ENCODE data around the gene MAGIX. TPM values are rescaled to one million over a fixed set of nuclear protein-coding genes. Genes with fewer than 3 reads are reported as not detected.
A peak's percentile ranks its signal among the peaks of the same experiment; 100 is the strongest.

The MAGIX gene
- polyA plus RNA-seq, 3 donors, result 1.1 to 2.0 (median 1.5) TPM

- no peak overlapping the region for H3K9ac ChIP-seq (ENCODE audit: insufficient read depth, low read length, poor library complexity, severe bottlenecking)
- H3K4me1 Mint-ChIP-seq, result peaks cover 20% of the 10 kb centered on the region
- H3K9me3 Mint-ChIP-seq, result peaks cover 0 to 9% (median 5%) of the 10 kb centered on the region in 7 donors
- H3K36me3 Mint-ChIP-seq, result no peaks in the 10 kb centered on the region
- no peak overlapping the region for H2AFZ ChIP-seq (ENCODE audit: insufficient read depth, low read depth, low read length, poor library complexity, severe bottlenecking)
- no peak overlapping the region for H3K4me2 ChIP-seq (replicated peaks; ENCODE audit: extremely low read depth, low read length, poor library complexity, severe bottlenecking)
- peak overlapping the region in 1 of 7 donors; percentile 19 for H3K27ac Mint-ChIP-seq
- H3K4me3 Mint-ChIP-seq, result no peak overlapping the region
- intact Hi-C loops (cut with micrococcal nuclease), result no loop called here
- H4K20me1 ChIP-seq (ENCODE audit: insufficient read depth, low read length), result no peaks in the 10 kb centered on the region
- H3K4me1 ChIP-seq (ENCODE audit: control insufficient read depth in 1 of 2, insufficient read depth in 2 of 2, low read length in 2 of 2), result peaks cover 15 to 20% of the 10 kb centered on the region in 2 donors
- no peaks in the 10 kb centered on the region for H3K36me3 ChIP-seq (replicated peaks in 1 of 2; ENCODE audit: control insufficient read depth in 1 of 2, insufficient read depth in 2 of 2, low read length in 2 of 2)
- no peak for TF ChIP-seq CTCF (IDR thresholded peaks at IDR 0.05)
- H3K27ac ChIP-seq (ENCODE audit: low read depth in 1 of 2, low read length in 2 of 2), result no peak overlapping the region
- no peaks in the 10 kb centered on the region for H3K9me3 ChIP-seq (replicated peaks in 1 of 2; ENCODE audit: control insufficient read depth in 1 of 2, insufficient read depth in 1 of 2, low read length in 2 of 2)
- no peaks in the 10 kb centered on the region for H3K79me2 ChIP-seq (ENCODE audit: insufficient read depth, low read length)
- WGBS (ENCODE audit: insufficient coverage), result 90% methylated on average over 15 of the region's 25 CpGs
- H3K27me3 ChIP-seq (ENCODE audit: control insufficient read depth in 2 of 2, insufficient read depth in 2 of 2, low read length in 2 of 2), result no peaks in the 10 kb centered on the region
- no peak for DNase-seq
- H3K4me3 ChIP-seq (replicated peaks in 1 of 3; ENCODE audit: low read depth in 2 of 3, low read length in 3 of 3), result no peak overlapping the region
- H3K27me3 Mint-ChIP-seq (ENCODE audit: low read depth in 3 of 3), result peaks cover 0 to 2% (median 0%) of the 10 kb centered on the region in 3 donors
Measured at GRCh38 chrX:49157194-49157593, 5.4 kb upstream of the MAGIX start.

GRCh38 chrX:49160908-49161307 is 1.6 kb upstream of the MAGIX start:
- Histone ChIP-seq H4K20me1 (ENCODE audit: insufficient read depth, low read length) (no peaks in the 10 kb centered on the region), H3K9me3 (replicated peaks in 1 of 2; ENCODE audit: control insufficient read depth in 1 of 2, insufficient read depth in 1 of 2, low read length in 2 of 2) (no peaks in the 10 kb centered on the region), H3K4me1 (ENCODE audit: control insufficient read depth in 1 of 2, insufficient read depth in 2 of 2, low read length in 2 of 2) (peaks cover 28 to 30% of the 10 kb centered on the region in 2 donors), H3K9ac (ENCODE audit: insufficient read depth, low read length, poor library complexity, severe bottlenecking) (no peak overlapping the region), H3K27ac (ENCODE audit: low read depth in 1 of 2, low read length in 2 of 2) (no peak overlapping the region), H3K4me3 (replicated peaks in 1 of 3; ENCODE audit: low read depth in 2 of 3, low read length in 3 of 3) (no peak overlapping the region), H3K79me2 (ENCODE audit: insufficient read depth, low read length) (peaks cover 13% of the 10 kb centered on the region), H3K27me3 (ENCODE audit: control insufficient read depth in 2 of 2, insufficient read depth in 2 of 2, low read length in 2 of 2) (no peaks in the 10 kb centered on the region), H3K4me2 (replicated peaks; ENCODE audit: extremely low read depth, low read length, poor library complexity, severe bottlenecking) (no peak overlapping the region), H2AFZ (ENCODE audit: insufficient read depth, low read depth, low read length, poor library complexity, severe bottlenecking) (no peak overlapping the region), H3K36me3 (replicated peaks in 1 of 2; ENCODE audit: control insufficient read depth in 1 of 2, insufficient read depth in 2 of 2, low read length in 2 of 2) (no peaks in the 10 kb centered on the region)
- Mint-ChIP-seq H3K9me3 (peaks cover 0 to 23% (median 12%) of the 10 kb centered on the region in 7 donors), H3K36me3 (no peaks in the 10 kb centered on the region), H3K27me3 (ENCODE audit: low read depth in 3 of 3) (peaks cover 0 to 2% (median 0%) of the 10 kb centered on the region in 3 donors), H3K27ac (no peak overlapping the region), H3K4me1 (peaks cover 26% of the 10 kb centered on the region), H3K4me3 (no peak overlapping the region)
- no peak for DNase-seq
- WGBS (ENCODE audit: insufficient coverage), result no CpG with 5 or more reads among the region's 2 CpGs
- no peak for TF ChIP-seq CTCF (IDR thresholded peaks at IDR 0.05)
- intact Hi-C loops (cut with micrococcal nuclease), result loop anchor here (5.0 kb wide), 1 partner anchor 39 kb away; the partner anchor contains the start of gene GPKOW (in 2 of the 2)
